Skeletal muscle tissue (tissue), 4 donors: ENCODE measurements around the gene TNRC6C. TPM values are rescaled to one million over a fixed set of nuclear protein-coding genes. Genes with fewer than 3 reads are reported as not detected.
"Not testable (repeated sequence)": the region's sequence is repeated elsewhere in the genome, so short reads cannot be mapped to it uniquely, and the experiment has no call there.

ENCODE experiments used
- H3K27ac ChIP-seq: one replicate; pipeline ENCODE4 v1.7.0; 2013; ENCODE audit warnings: mild to moderate bottlenecking, low read depth, low read length, inconsistent platforms
- H3K27me3 ChIP-seq, 3 donors: one replicate each; pipeline ENCODE4 v1.7.0; 2013; ENCODE audit warnings: low read length in 3 of 3; ENCODE audit not compliant: control insufficient read depth in 3 of 3, insufficient read depth in 3 of 3
- H3K36me3 ChIP-seq, 3 donors: one replicate each; pipeline ENCODE4 v1.7.0; 2013; ENCODE audit warnings: low read length in 3 of 3; ENCODE audit not compliant: control insufficient read depth in 3 of 3, insufficient read depth in 3 of 3
- H3K4me1 ChIP-seq, 3 donors: one replicate each; pipeline ENCODE4 v1.7.0; 2013; ENCODE audit warnings: low read length in 3 of 3, mild to moderate bottlenecking in 3 of 3; ENCODE audit not compliant: control insufficient read depth in 3 of 3, insufficient read depth in 3 of 3
- H3K4me3 ChIP-seq, 3 donors: one replicate each; pipeline ENCODE4 v1.7.0; 2013; ENCODE audit warnings: low read length in 3 of 3
- H3K9ac ChIP-seq, 3 donors: one replicate each; pipeline ENCODE4 v1.7.0; 2013; ENCODE audit warnings: low read length in 3 of 3, mild to moderate bottlenecking in 3 of 3, moderate library complexity in 2 of 3, low read depth in 1 of 3
- H3K9me3 ChIP-seq, 3 donors: one replicate each; pipeline ENCODE4 v1.7.0; 2013; ENCODE audit warnings: low read length in 3 of 3; ENCODE audit not compliant: control insufficient read depth in 3 of 3
- total RNA-seq: library from RNA; depleted of rRNA; stranded (reverse); fragments of >200 nt; gene quantifications from one replicate; pipeline ENCODE4 v1.2.3, GENCODE V29; 2014
- donor health status: Osteomylitis.

Gene TNRC6C
- total RNA-seq, 1 donor from 2014 or later: 12.5 TPM

- Histone ChIP-seq H3K27ac (no peak overlapping the region), H3K9me3 (no peaks in the 10 kb centered on the region), H3K27me3 (peaks cover 5 to 23% (median 9%) of the 10 kb centered on the region in 3 donors), H3K9ac (no peak overlapping the region), H3K4me1 (no peaks in the 10 kb centered on the region), H3K4me3 (no peak overlapping the region), H3K36me3 (no peaks in the 10 kb centered on the region)
Observed at GRCh38 chr17:77930780-77931768, 27.4 kb upstream of the TNRC6C start.

GRCh38 chr17:77933777-77934398 lies 24.6 kb upstream of the TNRC6C start:
- Histone ChIP-seq H3K36me3 (no peaks in the 10 kb centered on the region), H3K9ac (no peak overlapping the region)

DNA sequence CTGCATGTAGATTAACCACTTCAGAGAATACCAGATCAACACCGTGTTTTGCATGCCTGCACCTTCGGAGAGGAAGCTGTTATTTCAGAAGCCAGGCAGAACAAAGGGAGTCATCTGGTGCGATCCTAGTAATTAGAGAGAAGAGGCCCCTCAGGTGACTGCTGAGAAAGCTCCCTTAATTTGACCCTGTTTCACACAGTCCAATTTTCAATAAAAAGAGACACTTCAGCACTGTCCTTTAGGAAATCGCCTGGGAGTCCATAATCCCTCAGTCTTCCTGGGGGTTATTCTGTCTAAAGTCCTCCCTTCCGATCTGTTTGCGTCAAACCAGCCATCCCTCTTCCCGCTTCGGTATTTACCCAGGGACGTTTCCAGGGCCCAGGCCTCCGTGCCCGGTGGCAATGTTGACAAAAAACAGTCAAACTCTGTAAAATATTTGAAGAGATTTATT lies 23.4 kb upstream of the TNRC6C start:
- no peak overlapping the region for H3K9ac ChIP-seq
- H3K36me3 ChIP-seq: no peaks in the 10 kb centered on the region
- peaks cover 0 to 13% (median 3%) of the 10 kb centered on the region in 3 donors for H3K27me3 ChIP-seq
- no peaks in the 10 kb centered on the region for H3K4me1 ChIP-seq
- H3K4me3 ChIP-seq: no peak overlapping the region
- no peak overlapping the region for H3K27ac ChIP-seq
- no peaks in the 10 kb centered on the region for H3K9me3 ChIP-seq

More at GRCh38 chr17:77933777-77934398, 24.6 kb upstream of the TNRC6C start:
- H3K27me3 ChIP-seq: peaks cover 0 to 22% (median 3%) of the 10 kb centered on the region in 3 donors
- no peak overlapping the region for H3K27ac ChIP-seq
- H3K9me3 ChIP-seq: no peaks in the 10 kb centered on the region
- H3K4me1 ChIP-seq: no peaks in the 10 kb centered on the region
- no peak overlapping the region for H3K4me3 ChIP-seq

DNA sequence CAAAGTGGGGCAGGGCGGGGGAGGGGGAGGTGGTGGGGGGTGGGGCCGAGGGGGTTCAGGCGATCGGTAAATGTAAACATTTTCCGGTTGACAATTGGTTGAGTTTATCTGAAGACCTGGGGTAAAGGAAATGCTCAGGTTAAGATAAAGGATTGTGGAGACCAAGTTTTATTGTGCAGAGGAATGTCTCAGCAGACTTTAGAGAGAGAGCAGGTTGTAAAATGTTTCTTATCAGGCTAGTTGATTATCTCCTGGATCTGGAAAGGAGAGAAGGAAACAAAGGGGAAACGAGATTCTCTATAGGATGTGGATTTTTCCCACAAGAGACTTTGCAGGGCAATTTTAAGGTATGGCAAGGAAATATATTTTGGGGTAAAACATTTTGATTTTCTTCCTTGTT lies 22.8 kb upstream of the TNRC6C start:
- not testable (repeated sequence) for H3K36me3 ChIP-seq, H3K4me3 ChIP-seq, H3K27ac ChIP-seq, H3K4me1 ChIP-seq, H3K9me3 ChIP-seq, H3K9ac ChIP-seq
- H3K27me3 ChIP-seq: peaks cover 0 to 12% (median 3%) of the 10 kb centered on the region in 3 donors

DNA sequence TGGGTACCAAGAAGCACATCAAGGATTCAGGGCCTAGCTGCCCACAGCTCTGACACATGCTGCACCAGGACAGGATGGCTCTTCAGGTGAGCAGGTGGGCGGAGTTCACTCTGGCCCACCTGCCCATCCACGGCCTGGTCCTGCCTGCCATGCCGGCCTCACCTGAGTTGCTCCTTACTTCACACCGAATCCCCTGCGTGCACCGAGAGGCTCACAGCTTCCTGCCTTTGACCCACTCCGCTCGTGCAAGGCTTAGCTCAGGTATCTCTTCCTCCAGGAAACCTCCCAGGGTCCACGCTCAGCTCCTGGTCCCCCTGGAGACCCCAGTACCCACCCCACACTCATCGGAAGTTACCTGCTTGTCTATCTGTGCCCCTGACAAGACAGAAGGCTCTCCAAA lies 21.6 kb upstream of the TNRC6C start:
- no peak overlapping the region for H3K9ac ChIP-seq
- H3K4me3 ChIP-seq: no peak overlapping the region
- no peaks in the 10 kb centered on the region for H3K4me1 ChIP-seq
- peaks cover 0 to 6% (median 3%) of the 10 kb centered on the region in 3 donors for H3K27me3 ChIP-seq
- H3K27ac ChIP-seq: no peak overlapping the region
- no peaks in the 10 kb centered on the region for H3K36me3 ChIP-seq
- H3K9me3 ChIP-seq: no peaks in the 10 kb centered on the region

DNA sequence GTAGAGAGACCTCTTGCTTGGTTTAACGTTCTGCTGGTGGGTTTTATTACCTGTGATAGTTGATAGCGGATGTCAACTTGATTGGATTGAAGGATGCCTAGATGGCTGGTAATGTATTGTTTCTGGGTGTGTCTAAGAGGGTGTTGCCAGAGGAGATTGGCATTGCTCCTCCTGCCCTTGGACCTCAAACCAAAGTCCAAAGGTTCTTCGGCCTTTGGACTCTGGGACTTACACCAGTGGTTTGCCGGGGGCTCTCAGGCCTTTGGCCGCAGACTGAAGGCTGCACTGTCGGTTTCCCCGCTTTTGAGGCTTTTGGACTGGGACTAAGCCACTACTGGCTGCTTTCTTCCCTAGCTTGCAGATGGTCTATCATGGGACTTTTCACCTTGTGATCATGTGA lies 17.5 kb upstream of the TNRC6C start:
- no peaks in the 10 kb centered on the region for H3K4me1 ChIP-seq
- no peaks in the 10 kb centered on the region for H3K36me3 ChIP-seq
- H3K27ac ChIP-seq: no peak overlapping the region
- no peak overlapping the region for H3K4me3 ChIP-seq
- H3K27me3 ChIP-seq: peaks cover 0 to 6% (median 3%) of the 10 kb centered on the region in 3 donors
- no peaks in the 10 kb centered on the region for H3K9me3 ChIP-seq
- H3K9ac ChIP-seq: no peak overlapping the region

- Histone ChIP-seq H3K4me3 (no peak overlapping the region), H3K27me3 (no peaks in the 10 kb centered on the region), H3K9me3 (no peaks in the 10 kb centered on the region), H3K9ac (no peak overlapping the region), H3K36me3 (no peaks in the 10 kb centered on the region), H3K4me1 (no peaks in the 10 kb centered on the region), H3K27ac (no peak overlapping the region)
Observed at GRCh38 chr17:77942112-77942988, 16.2 kb upstream of the TNRC6C start.

GRCh38 chr17:77943971-77944370 lies 14.5 kb upstream of the TNRC6C start:
- Histone ChIP-seq H3K27me3 (no peaks in the 10 kb centered on the region), H3K4me3 (no peak overlapping the region), H3K9ac (no peak overlapping the region), H3K9me3 (no peaks in the 10 kb centered on the region), H3K27ac (no peak overlapping the region), H3K36me3 (no peaks in the 10 kb centered on the region), H3K4me1 (no peaks in the 10 kb centered on the region)

GRCh38 chr17:77944390-77945222 lies 13.9 kb upstream of the TNRC6C start:
- Histone ChIP-seq H3K27me3 (peaks cover 0 to under 1% (median 0%) of the 10 kb centered on the region in 3 donors), H3K27ac (no peak overlapping the region), H3K4me1 (no peaks in the 10 kb centered on the region), H3K9me3 (no peaks in the 10 kb centered on the region), H3K9ac (no peak overlapping the region), H3K4me3 (no peak overlapping the region), H3K36me3 (no peaks in the 10 kb centered on the region)
